NCI-H446 (cell line): ENCODE measurements around the gene MAGEC1.
"Not testable (repeated sequence)": the region's sequence is repeated elsewhere in the genome, so short reads cannot be mapped to it uniquely, and the experiment has no call there.

Experiments
- DNase-seq, 2 experiments: peaks; one replicate each; lab custom pipeline; 2025; lab: John Stamatoyannopoulos, UW

The MAGEC1 gene, protein sequence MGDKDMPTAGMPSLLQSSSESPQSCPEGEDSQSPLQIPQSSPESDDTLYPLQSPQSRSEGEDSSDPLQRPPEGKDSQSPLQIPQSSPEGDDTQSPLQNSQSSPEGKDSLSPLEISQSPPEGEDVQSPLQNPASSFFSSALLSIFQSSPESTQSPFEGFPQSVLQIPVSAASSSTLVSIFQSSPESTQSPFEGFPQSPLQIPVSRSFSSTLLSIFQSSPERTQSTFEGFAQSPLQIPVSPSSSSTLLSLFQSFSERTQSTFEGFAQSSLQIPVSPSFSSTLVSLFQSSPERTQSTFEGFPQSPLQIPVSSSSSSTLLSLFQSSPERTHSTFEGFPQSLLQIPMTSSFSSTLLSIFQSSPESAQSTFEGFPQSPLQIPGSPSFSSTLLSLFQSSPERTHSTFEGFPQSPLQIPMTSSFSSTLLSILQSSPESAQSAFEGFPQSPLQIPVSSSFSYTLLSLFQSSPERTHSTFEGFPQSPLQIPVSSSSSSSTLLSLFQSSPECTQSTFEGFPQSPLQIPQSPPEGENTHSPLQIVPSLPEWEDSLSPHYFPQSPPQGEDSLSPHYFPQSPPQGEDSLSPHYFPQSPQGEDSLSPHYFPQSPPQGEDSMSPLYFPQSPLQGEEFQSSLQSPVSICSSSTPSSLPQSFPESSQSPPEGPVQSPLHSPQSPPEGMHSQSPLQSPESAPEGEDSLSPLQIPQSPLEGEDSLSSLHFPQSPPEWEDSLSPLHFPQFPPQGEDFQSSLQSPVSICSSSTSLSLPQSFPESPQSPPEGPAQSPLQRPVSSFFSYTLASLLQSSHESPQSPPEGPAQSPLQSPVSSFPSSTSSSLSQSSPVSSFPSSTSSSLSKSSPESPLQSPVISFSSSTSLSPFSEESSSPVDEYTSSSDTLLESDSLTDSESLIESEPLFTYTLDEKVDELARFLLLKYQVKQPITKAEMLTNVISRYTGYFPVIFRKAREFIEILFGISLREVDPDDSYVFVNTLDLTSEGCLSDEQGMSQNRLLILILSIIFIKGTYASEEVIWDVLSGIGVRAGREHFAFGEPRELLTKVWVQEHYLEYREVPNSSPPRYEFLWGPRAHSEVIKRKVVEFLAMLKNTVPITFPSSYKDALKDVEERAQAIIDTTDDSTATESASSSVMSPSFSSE

DNA sequence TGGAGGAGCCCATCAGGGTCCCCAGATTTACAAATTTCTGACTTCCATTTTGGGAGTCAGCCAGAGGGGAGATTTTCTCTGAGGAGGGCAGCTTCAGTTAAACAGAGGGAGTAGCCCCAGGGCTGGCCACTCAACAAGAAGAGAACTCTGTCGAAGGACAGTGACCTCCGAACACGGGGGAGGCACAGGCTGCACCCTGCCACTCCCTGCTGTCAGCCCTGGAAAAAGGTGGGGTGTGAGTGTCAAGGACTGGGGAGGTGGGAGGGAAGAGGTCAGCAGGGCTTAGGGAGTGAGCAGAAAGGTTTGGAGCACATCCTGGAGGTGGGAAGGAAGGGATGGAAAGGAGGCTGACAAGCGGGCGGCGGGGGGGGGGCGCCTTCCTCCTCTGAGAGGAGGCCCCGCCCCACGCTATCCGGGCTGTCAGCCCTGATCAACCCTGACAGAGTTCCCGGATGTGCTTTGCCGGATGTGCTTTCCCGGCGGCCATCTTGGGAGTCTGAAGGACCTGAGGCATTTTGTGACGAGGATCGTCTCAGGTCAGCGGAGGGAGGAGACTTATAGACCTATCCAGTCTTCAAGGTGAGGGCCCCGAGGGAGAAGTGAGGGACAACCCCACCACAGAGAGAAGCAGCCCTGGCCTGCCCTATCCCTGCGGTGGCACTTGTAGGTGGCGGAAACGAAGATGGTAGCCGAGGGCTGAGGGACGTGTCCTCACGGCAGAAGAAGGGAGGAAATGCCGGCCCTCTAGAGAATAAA lies at the start of gene MAGEC1:
TSS of gene MAGEC1 (plus strand) at position 495 of the 756 bp plus-strand sequence. CDS start 1,179 bp downstream, outside the sequence.
- DNase-seq = peak; percentile 19 to 32

DNA sequence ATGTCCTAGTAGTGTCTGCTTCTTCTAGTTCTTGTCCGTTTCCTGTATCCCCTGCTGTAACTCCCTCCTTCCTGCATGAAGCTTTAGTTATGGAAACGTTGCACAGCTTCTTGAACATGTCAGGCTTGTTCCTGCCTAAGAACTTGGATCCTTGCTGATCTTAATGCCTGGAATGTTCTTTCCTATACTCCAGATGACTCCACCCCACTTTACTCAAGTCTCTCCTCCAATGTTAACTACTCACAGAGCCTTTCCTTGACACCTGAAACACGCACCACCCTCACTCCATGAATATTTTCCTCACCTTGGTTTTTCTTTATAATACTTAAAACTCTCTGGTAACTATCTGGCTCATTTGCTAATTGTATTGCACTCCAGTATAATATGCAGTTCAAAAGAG lies 46.2 kb upstream of the MAGEC1 start:
- DNase-seq = no peak

DNA sequence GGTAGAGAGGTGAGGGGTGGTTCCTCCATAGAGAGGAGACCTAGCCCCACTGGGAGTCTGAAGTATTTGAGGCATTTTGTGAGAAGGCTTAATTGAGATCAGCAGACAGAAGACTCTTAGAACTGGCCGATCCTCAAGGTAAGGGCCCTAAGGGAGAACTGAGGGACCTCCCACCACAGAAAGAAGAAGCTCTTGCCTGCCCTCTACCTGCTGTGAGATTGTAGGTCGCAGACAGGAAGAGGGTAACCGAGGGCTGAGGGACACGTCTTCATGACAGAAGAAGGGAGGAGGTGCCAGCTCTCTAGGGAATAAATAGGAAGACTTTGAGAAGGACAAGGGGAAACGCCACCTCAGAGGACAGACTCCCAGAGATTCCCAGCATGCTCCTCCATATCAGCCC lies 24.1 kb upstream of the MAGEC1 start:
- no peak for DNase-seq

DNA sequence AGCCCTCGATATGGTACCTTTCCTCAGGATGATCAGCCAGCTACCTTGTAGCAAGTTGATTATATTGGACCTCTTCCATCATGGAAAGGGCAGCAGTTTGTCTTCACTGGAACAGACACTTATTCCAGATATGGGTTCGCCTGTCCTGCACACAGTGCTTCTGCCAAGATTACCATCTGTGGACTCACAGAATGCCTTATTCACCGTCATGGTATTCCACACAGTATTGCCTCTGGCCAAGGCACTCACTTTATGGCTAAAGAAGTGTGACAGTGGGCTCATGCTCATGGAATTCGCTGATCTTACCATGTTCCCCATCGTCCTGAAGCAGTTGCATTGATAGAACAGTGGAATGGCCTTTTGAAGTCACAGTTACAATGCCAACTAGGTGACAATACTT lies 14.9 kb upstream of the MAGEC1 start:
- not testable (repeated sequence) for DNase-seq

DNA sequence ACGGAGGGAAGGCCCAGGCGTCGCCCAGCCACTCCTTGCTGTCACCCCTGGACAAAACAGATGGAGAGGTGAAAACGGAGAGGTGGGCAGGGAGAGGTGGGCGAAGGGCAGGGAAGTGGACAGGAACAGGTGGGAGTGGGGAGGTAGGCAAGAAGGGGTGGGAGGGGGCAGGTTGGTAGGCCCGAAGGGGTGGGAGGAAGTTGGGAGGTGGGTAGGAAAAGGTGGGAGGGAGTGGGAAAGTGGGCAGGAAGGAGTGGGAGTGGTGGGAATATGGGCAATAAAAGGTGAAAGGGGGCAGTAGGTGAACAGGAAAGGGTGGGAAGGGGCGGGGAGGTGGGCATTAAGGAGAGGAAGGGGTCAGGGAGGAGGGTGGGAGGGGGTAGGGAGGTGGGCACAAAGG lies 9.0 kb upstream of the MAGEC1 start:
- DNase-seq = no peak

DNA sequence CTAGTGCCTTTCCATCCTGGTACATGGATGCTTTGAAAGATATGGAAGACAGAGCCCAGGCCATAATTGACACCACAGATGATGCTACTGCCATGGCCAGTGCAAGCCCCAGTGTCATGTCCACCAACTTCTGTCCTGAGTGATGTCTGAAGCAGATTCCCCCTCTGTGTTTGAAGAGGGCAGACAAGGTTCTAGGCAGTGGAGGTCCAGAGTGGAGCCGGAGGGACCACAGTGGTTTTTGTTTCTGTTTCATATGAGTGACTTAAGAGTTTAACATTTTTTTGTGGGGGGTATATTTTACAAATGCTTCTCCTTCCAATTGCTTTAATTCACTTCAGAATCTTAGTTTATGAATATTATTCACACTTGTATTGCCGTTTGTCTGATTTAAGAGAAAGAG lies 6.0 kb upstream of the MAGEC1 start:
- DNase-seq = no peak

DNA sequence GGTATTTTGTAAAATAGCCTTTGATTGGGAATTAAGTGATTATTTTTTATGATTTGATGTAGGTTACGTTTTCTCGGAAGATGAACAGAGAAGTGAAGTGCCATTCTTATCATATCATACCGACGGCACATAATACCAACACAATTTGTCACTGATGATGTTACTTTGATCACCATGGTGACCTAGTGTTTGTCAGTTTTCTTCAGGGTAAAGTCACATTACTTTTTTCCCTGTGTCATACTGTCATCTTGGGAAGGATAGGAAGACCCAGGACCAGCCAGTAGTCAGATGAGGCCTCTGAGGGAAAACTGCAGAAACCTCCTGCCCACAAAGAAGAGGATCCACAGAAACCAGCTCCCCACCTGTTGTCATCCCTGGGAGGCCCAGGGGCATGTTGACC lies 1.3 kb upstream of the MAGEC1 start:
- DNase-seq = no peak

DNA sequence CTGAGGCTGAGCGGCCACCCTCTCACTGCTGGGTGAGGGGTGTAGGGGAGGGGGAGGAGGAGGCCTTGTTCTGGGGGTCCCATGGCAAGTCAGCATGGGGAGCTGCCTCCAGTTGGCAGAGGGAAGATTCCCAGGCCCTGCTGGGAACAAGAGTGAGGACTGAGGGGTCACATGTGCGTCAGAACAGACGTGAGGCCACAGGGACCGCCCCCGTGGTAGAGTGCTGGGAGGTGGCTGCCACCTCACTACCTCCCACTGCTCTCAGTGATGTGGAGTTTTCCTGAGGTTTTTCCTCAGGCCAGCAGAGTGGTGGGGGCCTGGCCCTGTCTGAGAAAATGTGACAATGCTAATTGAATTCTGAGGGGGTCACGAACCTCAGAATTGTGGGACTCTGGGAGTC lies 568 bp downstream of the MAGEC1 start:
- DNase-seq = no peak

DNA sequence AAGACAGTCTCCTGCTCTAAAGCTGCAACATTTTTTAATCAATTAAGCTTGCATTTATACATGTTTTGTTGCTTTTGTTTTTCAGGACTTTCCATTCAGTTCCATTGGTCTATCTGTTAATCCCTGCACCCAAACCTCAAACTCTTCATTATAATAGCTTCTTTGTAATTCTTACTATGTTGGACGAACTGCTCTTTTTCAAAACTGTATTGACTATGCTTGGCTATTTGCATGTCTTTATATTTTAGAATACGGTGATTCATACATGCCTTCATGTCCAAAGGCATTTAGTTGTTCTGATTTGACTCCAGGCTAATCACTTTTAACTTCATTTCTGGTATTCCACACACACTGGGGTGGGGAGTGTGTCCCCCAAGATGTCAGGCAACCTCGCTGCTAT lies 14.1 kb downstream of the MAGEC1 start:
- no peak for DNase-seq

DNA sequence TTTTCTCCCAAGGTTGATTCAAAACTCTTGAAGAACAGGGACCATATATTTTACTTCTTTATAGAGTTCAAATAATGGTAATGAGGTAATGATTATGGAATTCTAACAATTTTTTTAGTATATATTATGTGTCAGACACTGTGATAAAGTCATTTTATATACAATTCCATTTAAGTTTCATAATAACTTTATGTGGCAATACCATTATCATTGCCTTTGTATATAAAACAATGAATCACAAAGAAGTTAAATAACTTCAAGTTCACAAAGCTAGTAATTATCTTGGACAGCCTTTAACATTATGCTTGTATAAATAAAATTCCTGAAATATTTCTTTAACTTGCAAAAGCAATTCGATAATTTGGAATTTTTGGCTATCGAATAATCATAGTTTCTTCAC lies 20.6 kb downstream of the MAGEC1 start:
- no peak for DNase-seq

DNA sequence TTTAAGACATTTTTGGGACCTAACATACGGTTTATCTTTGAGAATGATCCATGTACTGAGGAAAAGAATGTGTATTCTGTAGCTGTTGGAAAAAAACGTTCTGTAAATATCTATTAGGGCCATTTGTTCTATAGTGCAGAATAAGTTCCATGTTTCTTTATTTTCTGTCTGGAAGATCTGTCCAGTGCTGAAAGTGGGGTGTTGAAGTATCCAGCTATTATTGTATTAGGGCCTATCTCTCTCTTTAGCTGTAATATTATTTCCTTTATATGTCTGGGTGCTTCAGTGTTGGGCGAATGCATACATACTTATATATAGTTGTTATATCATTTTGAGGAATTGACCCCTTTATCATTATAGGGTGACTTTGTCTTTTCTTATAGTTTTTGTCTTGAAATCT lies 24.7 kb downstream of the MAGEC1 start:
- no peak for DNase-seq

DNA sequence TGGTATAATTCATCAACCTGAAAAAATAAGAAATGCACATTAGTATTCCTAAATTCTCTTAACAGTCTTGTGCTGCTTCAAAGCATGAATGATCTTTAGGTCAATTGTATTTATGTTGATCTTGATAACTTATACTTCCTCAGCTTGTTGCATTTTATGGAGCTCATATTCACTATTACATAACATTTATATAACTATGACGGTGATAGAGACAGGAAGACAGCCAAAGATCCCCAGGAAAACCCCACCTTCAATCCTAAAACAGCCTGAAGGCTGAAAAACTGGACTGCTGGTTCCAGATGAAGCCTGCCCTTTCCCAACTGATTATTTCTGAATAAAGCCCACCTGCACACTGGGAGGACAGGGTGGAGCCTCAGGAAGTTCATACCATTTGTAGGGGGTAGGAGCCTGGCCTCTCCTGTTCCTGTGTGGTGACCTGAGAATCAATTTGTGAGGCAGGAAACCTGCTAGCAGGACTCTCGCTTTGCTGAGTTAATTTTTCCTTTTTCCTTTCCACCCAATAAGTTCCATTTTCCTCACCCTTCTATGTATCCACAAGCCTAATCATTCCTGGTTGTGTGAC lies 30.5 kb downstream of the MAGEC1 start:
- no peak for DNase-seq

DNA sequence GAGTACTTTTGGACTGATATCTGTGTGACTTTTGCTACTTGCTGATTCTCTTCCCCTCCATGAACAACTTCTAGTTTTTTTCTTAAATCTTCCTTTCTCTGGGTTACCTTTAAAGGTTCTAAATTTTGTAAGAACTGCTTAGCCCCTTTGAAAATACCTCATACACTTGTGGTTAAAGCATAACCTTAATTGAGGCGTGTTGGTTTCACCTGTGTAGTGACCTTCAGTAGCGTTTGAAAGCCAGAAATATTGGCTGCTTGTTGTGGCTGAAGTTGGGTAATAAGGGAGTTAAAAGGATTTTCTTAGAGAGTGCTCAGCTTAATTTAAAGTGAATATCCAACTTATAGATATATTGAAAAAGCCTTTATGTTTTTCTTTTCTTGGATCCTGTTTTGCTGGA lies 32.0 kb downstream of the MAGEC1 start:
- DNase-seq = no peak

DNA sequence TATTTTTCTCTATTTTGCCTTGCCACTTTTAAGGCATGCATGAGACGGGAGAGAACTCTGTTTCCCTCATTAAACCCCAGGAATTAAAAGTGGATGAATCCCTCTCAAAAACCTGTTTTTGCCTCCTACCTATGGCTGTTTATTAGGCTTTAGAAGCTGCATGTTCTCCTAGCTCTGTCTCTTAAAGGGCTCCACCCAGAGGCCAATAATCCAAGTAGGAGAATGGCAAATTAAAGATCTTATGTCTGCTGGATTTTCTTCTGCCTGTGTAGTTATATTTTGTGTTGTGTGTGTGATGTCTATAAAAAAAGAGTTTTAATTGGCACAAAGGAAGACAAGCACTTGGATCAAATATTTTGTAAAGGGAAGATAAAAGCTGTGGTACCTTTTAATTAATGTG lies 32.4 kb downstream of the MAGEC1 start:
- no peak for DNase-seq

DNA sequence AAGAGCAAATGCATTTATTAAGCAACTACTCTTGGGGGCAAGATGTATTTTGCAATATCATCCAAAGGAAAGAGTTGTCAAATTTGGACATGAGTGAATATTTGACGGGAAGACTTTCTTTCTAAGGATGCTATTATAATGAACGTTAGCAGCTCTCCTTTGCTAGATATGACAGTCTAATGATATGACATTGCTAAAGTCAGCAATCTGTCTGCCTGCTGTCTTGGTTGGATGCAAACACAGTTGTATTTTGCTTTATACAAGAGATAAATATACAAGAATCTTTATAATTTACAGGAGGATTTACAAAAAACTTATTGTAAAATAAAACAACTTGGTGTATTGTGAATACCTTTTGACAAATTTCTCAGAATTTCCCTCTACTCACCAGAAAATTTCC lies 37.5 kb downstream of the MAGEC1 start:
- DNase-seq = no peak

DNA sequence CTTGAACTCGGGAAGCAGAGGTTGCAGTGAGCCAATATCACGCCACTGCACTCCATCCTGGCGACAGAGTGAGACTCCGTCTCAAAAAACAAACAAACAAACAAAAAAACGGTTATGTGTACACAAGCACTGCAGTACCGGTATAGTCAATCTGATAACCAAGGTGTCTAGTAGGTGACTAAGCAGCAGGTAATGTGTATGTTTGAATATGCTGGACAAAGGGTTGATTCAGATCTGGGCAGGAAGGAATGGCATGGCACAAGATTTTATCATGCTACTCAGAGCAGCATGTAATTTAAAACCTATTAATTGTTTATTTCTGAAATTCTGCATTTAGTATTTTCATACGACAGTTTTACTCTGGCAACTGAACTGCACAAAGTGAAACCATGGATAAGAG lies 41.7 kb downstream of the MAGEC1 start:
- DNase-seq = no peak

DNA sequence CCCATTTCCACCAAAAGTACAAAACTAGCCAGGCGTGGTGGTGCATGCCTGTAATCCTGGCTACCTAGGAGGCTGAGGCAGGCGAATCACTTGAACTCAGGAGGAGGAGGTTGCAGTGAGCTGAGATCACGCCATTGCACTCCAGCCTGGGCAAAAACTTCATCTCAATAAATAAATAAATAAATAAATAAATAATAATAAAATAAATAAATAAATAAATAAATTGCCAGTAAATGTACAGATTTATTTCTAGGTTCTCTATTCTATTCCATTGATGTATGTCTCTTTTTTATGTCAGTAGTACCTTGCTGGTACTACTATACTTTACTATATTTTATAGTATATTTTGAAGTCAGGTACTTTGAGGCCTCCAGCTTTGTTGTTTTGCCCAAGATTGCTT lies 43.7 kb downstream of the MAGEC1 start:
- DNase-seq = no peak

DNA sequence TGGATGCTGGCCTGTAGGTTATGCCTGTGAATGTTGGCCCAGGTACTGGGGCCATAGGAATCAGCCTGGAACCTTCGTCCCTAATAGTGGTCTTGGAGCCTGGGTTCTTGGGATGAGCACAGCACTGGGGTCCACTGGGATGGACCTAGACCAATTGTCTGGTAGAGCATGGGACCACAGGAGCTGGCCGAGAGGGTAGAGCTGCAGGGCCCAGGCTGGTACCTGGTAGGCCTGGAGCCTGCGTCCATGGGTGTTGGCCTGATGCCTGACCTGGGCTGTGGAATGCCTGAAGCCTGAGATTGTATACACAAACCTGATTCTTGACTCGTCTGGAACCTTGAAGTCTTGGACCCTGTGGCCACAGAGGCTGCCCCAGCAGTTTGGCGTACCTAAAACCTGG lies 48.9 kb downstream of the MAGEC1 start:
- no peak for DNase-seq

DNA sequence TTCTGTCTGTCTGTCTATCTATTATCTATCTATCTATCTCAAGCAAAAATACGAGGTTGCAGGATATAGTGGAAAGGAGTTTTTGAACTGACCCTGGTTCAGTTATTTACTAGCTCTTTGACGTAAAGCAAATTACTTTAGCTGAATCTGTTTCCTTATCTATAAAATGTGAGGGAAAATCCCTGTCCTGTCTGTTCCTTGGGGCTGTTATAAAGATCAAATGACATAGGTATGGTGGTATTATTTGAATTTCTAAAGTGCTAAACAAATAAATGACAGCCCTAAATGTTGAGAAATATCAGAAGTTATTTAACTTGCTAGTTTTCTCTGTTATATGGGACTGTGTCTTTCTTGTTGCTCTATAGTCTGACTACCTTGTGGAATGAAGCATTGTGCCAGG lies 55.0 kb downstream of the MAGEC1 start:
- no peak for DNase-seq
